Hepatocyte (in vitro differentiated cells): ENCODE results near the gene CEP128. TPM values are rescaled to one million over a fixed set of nuclear protein-coding genes. Genes with fewer than 3 reads are reported as not detected.

Experiments used
- DNase-seq: peaks from one replicate; pipeline ENCODE4 v3.0.0-alpha.2; 2016; ENCODE audit warnings: low spot score
- H2AFZ ChIP-seq: fragments of 200-600 bp; sonication (generic); 2 replicates; pipeline ENCODE4 v1.6.0; 2016; ENCODE audit warnings: antibody characterized with exemption, mild to moderate bottlenecking
- H3K27ac ChIP-seq: fragments of 200-600 bp; sonication (generic); 2 replicates; pipeline ENCODE4 v1.5.1; 2016; ENCODE audit warnings: mild to moderate bottlenecking
- H3K27me3 ChIP-seq: fragments of 200-600 bp; sonication (generic); 2 replicates; pipeline ENCODE4 v1.6.1; 2016
- H3K36me3 ChIP-seq: fragments of 200-600 bp; sonication (generic); replicated peaks from 2 replicates; pipeline ENCODE4 v1.5.1; 2016; ENCODE audit warnings: low read depth; ENCODE audit not compliant: insufficient read depth
- H3K4me1 ChIP-seq: fragments of 200-600 bp; sonication (generic); 2 replicates; pipeline ENCODE4 v1.5.1; 2016; ENCODE audit warnings: mild to moderate bottlenecking, moderate library complexity; ENCODE audit not compliant: insufficient read depth
- H3K4me2 ChIP-seq: fragments of 200-600 bp; sonication (generic); 2 replicates; pipeline ENCODE4 v1.6.0; 2016
- H3K4me3 ChIP-seq: fragments of 200-600 bp; sonication (generic); 2 replicates; pipeline ENCODE4 v1.5.1; 2016; ENCODE audit warnings: mild to moderate bottlenecking
- H3K79me2 ChIP-seq: fragments of 200-600 bp; sonication (generic); 2 replicates; pipeline ENCODE4 v1.6.0; 2017; ENCODE audit warnings: mild to moderate bottlenecking
- H3K9me2 ChIP-seq: fragments of 200-600 bp; sonication (generic); replicated peaks from 2 replicates; pipeline ENCODE4 v1.6.0; 2017; ENCODE audit warnings: mild to moderate bottlenecking; ENCODE audit not compliant: insufficient read depth
- H3K9me3 ChIP-seq: fragments of 200-600 bp; sonication (generic); 2 replicates; pipeline ENCODE4 v1.5.1; 2016; ENCODE audit warnings: low read depth, mild to moderate bottlenecking
- H4K20me1 ChIP-seq: fragments of 200-600 bp; sonication (generic); 2 replicates; pipeline ENCODE4 v1.6.0; 2016; ENCODE audit warnings: mild to moderate bottlenecking; ENCODE audit not compliant: insufficient read depth, poor library complexity, severe bottlenecking
- CTCF ChIP-seq: fragments of 200-600 bp; sonication (generic); IDR thresholded peaks from 2 replicates; pipeline ENCODE4 v1.5.1; 2016; ENCODE audit warnings: antibody characterized with exemption, mild to moderate bottlenecking; ENCODE audit not compliant: poor library complexity
- EZH2 ChIP-seq: fragments of 200-600 bp; sonication (generic); IDR thresholded peaks from 2 replicates; pipeline ENCODE4 v1.6.1; 2016; ENCODE audit warnings: antibody characterized with exemption, mild to moderate bottlenecking, borderline replicate concordance
- EZH2phosphoT487 ChIP-seq: fragments of 200-600 bp; sonication (generic); IDR thresholded peaks from one replicate; pipeline ENCODE4 v1.6.1; 2018; ENCODE audit warnings: antibody characterized with exemption, mild to moderate bottlenecking, low read depth, moderate library complexity; ENCODE audit not compliant: unreplicated experiment, severe bottlenecking
- WGBS: methylation state at CpG from one replicate; pipeline ENCODE4 v1.1.6; 2016; ENCODE audit warnings: low lambda C conversion rate; ENCODE audit errors: missing lambda C conversion rate; 5-methylcytosine and 5-hydroxymethylcytosine counted together
- polyA plus RNA-seq: library from polyadenylated mRNA; unstranded; fragments of >200 nt; fragmentation: Nextera tagmentation; extraction: Ambion mirVana; gene quantifications from 2 replicates; pipeline ENCODE4 v1.2.1, GENCODE V29; 2016
- total RNA-seq: library from RNA; depleted of rRNA; stranded (reverse); fragments of >200 nt; gene quantifications from 2 replicates; pipeline ENCODE4 v1.2.3, GENCODE V29; 2014

CEP128 gene
- total and polyA plus RNA-seq, 2 experiments from 2014 or later = 1.4 to 3.6 TPM

GRCh38 chr14:80615831-80616230, 325.7 kb downstream of the CEP128 start:
- Histone ChIP-seq H3K4me1 (no peaks in the 10 kb centered on the region), H3K9me3 (no peaks in the 10 kb centered on the region), H3K4me2 (no peak overlapping the region), H3K4me3 (no peak overlapping the region), H3K27ac (no peak overlapping the region), H2AFZ (no peak overlapping the region), H3K9me2 (no peaks in the 10 kb centered on the region), H3K36me3 (no peaks in the 10 kb centered on the region), H4K20me1 (no peaks in the 10 kb centered on the region), H3K27me3 (no peaks in the 10 kb centered on the region), H3K79me2 (no peaks in the 10 kb centered on the region)
- 53% methylated on average over 4 of the region's 4 CpGs for WGBS
- DNase-seq = no peak
- TF ChIP-seq EZH2 (no peak), EZH2phosphoT487 (no peak), CTCF (no peak)

- Histone ChIP-seq H3K4me2 (no peak overlapping the region), H3K27me3 (no peaks in the 10 kb centered on the region), H3K9me3 (no peaks in the 10 kb centered on the region), H2AFZ (no peak overlapping the region), H3K4me1 (peaks cover 7% of the 10 kb centered on the region), H3K36me3 (no peaks in the 10 kb centered on the region), H3K27ac (no peak overlapping the region), H3K79me2 (no peaks in the 10 kb centered on the region), H3K9me2 (no peaks in the 10 kb centered on the region), H3K4me3 (no peak overlapping the region), H4K20me1 (no peaks in the 10 kb centered on the region)
- no peak for DNase-seq
- no peak for TF ChIP-seq CTCF
- TF ChIP-seq EZH2 = no peak
- TF ChIP-seq EZH2phosphoT487 = no peak
These were observed 332.5 kb downstream of the CEP128 start for GRCh38 chr14:80609055-80609454.

DNA sequence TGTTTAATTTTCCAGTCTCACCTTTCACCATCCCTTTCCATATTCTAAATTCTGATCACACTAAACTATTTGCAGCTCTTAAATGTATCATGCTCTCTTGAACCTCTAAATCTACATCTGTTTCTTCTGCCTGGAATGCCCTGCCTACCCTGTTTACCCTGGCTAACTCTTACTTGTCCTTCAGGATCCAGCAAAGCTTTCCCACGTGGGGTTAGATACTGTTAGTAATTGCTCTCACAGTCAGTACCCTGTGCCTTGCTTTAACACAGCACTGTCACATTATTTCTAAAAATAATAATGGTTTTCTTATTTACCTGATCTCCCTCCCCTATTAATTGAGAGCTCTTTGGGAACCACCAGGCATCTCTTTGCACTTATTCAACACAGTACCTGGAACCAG, 333.0 kb downstream of the CEP128 start:
- no peaks in the 10 kb centered on the region for H4K20me1 ChIP-seq
- H2AFZ ChIP-seq = no peak overlapping the region
- H3K27ac ChIP-seq = no peak overlapping the region
- no peak overlapping the region for H3K4me2 ChIP-seq
- no peaks in the 10 kb centered on the region for H3K79me2 ChIP-seq
- H3K4me1 ChIP-seq = peaks cover 7% of the 10 kb centered on the region
- H3K27me3 ChIP-seq = no peaks in the 10 kb centered on the region
- TF ChIP-seq EZH2 (no peak), EZH2phosphoT487 (no peak), CTCF (no peak)
- H3K9me3 ChIP-seq = no peaks in the 10 kb centered on the region
- H3K4me3 ChIP-seq = no peak overlapping the region
- H3K9me2 ChIP-seq = no peaks in the 10 kb centered on the region
- WGBS = 20% methylated on average over 1 of the region's 1 CpG
- no peaks in the 10 kb centered on the region for H3K36me3 ChIP-seq
- DNase-seq = no peak

GRCh38 chr14:80607430-80608190, 333.9 kb downstream of the CEP128 start:
- Histone ChIP-seq H3K27me3 (no peaks in the 10 kb centered on the region), H3K36me3 (no peaks in the 10 kb centered on the region), H3K4me3 (no peak overlapping the region), H2AFZ (peak overlapping the region; percentile 7), H3K27ac (peak overlapping the region; percentile 29), H3K79me2 (no peaks in the 10 kb centered on the region), H3K9me3 (no peaks in the 10 kb centered on the region), H3K9me2 (no peaks in the 10 kb centered on the region), H3K4me2 (no peak overlapping the region), H3K4me1 (peaks cover 7% of the 10 kb centered on the region), H4K20me1 (no peaks in the 10 kb centered on the region)
- DNase-seq = peak; percentile 27
- 70% methylated on average over 5 of the region's 5 CpGs for WGBS
- TF ChIP-seq EZH2 = no peak
- TF ChIP-seq CTCF = no peak
- TF ChIP-seq EZH2phosphoT487 = no peak
